EH (cell line): Measurements from ENCODE around the gene SPINK6.

ENCODE experiments used
- DNase-seq: peaks from one replicate; pipeline ENCODE4 v3.0.0-alpha.2; 2015; ENCODE audit warnings: low read depth

Gene SPINK6

DNA sequence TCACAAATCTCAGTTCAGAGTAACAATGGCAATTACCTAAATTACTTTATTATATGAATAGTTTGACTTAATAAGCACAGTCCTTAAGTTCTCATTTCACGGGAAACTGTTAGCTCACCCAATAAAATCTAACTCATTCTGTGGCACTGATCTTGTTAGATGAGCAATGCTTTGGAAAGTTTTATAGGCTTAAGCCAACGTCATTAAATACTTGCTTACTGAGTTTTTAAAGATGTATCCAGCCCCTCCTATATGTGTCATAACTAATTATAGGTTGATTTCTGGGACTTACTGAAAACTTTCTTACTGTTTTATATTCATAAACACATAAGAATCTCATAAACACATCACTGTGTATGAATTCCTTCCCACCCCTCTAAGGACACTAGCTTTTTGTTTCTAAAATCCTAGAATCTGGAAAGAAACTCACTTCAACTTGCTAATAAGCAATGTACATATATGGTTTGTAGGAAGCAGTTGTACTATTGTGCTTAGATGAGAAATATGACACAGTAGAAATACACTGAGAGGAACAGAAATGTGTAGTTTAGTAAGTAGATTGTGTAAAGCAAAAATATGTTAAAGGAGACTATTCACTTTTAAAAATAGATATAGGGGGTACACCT lies 21.4 kb downstream of the SPINK6 start:
- DNase-seq = peak; percentile 26

- no peak for DNase-seq
Measured at GRCh38 chr5:148228392-148228984, 25.6 kb downstream of the SPINK6 start.

- no peak for DNase-seq
Measured at GRCh38 chr5:148229840-148230239, 27.0 kb downstream of the SPINK6 start.

DNA sequence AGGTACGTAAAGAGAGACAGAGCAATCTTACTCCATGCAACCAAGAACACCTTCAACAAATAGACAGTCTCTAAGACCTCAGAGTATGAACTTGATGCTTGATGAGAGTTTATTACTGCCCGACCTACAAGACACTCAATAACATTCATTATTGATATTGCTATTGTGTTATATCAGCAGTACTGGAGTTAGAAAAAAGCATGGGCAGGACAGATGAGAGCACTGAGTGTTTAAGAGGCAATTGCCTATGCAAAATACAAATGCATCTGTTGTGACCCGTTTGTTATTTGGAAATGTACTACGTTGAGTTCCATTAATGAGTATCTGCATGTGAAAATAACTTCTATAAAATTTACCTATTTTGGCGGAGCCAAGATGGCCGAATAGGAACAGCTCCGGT lies 27.4 kb downstream of the SPINK6 start:
- DNase-seq = no peak

DNA sequence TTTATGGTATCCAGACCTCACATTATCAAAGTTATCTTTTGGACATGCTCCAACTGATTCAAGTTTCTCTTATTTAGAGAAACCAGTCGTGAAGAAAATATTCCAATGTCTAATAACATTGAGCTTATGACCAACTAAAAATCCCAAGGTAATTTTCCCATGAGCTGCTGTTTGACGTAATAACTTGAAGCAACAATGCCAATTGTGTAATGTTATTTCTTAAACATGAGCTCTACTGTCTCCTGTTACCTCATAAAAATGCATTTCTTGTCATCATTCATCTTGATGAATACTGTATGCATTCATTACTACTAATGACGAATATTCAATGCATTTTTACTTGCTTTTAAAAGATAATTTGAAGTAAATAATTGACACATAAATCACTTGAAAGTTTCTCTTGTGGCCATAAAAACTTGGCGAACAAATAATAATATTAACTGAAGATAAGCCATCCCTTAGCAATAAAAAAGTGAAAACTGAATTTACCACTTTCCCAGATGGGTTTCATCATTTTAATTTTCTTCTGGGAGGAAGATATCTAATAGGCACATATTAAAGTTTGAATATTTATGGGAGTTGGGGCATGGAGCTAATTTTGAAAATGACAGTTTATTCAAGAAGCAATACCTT lies 35.1 kb downstream of the SPINK6 start:
- DNase-seq = no peak

DNA sequence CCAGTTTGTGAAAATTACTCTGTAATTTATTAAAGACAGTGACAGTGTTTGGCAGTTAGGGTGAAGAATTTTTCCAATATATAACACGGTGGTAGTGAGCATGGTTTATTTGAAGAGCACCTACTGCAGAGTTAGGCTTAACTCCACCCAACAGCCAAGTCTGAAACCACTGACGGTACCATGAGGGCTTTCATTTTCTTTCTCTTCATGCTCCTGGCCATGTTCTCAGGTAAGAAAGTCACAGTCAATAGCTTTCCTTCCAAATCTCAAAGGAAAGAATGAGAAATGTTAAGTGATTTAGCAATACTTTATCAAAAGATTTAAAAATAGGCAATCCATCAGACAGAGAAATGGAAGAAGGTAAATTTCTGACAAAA lies 35.6 kb downstream of the SPINK6 start, which contains the start of gene MARCOL:
Gene MARCOL (plus strand): TSS at position 108 of the 377 bp plus-strand sequence. CDS start 73 bp downstream, at position 181.
- DNase-seq = no peak

DNA sequence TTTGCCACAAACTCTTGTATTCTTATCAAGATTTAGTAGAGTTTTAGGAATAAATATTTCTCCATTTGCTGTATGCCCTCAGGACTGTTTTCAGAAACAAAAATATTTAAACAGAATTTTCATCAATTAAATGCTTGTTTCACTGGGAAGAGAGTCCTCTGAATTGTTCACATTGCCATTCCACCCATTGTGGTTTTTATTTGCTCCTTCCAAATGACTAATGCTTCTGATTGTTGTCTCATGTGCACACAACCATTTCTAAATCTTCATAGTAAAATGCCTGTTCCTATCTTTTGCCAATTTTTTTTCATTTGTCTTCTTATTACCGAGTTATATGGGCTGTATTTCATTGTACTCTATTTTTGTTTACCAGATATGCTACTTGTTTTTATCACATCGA lies 46.1 kb downstream of the SPINK6 start:
- DNase-seq = no peak

- no peak for DNase-seq
Measured at GRCh38 chr5:148255456-148255855, 52.6 kb downstream of the SPINK6 start.

DNA sequence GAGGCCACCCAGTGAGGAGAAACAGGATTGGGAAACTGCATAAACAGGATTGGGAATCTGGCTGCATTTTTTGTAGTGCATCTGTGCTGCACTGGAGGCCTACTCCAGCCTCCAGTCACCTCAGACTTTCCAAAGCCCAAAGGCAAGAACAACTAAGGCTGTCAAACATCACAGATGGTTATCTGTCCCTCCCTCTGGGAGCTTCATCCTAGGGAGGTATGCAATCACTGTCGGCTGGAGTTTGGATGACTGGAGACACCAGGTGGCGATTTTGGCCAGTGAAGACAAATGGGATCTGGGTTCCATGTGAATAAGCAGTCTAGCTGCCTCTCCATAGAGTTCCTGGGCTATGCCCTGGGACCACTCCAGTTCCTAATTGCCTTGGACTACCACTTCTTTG lies 56.4 kb downstream of the SPINK6 start:
- DNase-seq = no peak

DNA sequence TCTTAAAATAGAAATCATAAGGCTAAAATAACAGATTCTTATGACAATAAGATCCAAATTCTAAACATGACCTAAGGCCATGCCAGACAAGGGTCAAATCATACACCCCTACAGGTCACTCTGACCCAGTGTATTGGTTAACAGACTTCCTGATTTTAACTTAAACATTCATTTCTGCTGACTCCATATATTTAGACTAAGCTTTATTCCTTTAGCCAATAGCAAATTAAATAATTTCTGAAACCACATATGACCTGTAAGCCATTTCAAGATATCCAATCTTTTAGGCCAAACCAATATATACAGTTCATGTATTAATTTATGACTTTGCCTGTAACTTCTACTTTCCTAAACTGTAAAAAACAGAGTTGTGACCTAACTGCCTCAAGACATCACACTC lies 58.4 kb downstream of the SPINK6 start:
- no peak for DNase-seq
